Measurements from ENCODE around the gene PALM.

GRCh38 chr19:749811-750210 is 41.1 kb downstream of the PALM start:
- TF ChIP-seq POLR2AphosphoS5 (IDR thresholded peaks at IDR 0.05; ENCODE audit: low read depth, low read length) (no peak), TAF1 (IDR thresholded peaks at IDR 0.05; ENCODE audit: borderline replicate concordance, insufficient read depth, low read length) (no peak), REST (IDR thresholded peaks at IDR 0.05; ENCODE audit: insufficient read depth in 1 of 2, low read depth in 2 of 2, low read length in 2 of 2) (no peak), FOXP2 (optimal IDR thresholded peaks at IDR 0.05; ENCODE audit: borderline replicate concordance, extremely low read depth, extremely low read length, insufficient read depth) (no peak)

Measured in PFSK-1 (cell line).